K562 (cell line): ENCODE results near the gene TNNT1. TPM values are rescaled to one million over a fixed set of nuclear protein-coding genes. Genes with fewer than 3 reads are reported as not detected.

Experiments
- ARID4B ChIP-seq: sonication (generic); formaldehyde crosslinking; IDR thresholded peaks from 2 replicates; pipeline ENCODE4 v1.8.0; 2022; ENCODE audit warnings: mild to moderate bottlenecking, missing genetic modification reagents
- HEY1 ChIP-seq: fragments of 250-450 bp; sonication (Bioruptor Pico); IDR thresholded peaks from 2 replicates; pipeline ENCODE4 v1.5.0; 2020; ENCODE audit warnings: mild to moderate bottlenecking, moderate library complexity, borderline replicate concordance
- ID3 ChIP-seq, 2 experiments: fragments of 250-450 bp in 1 of 2; fragments of 450-650 bp in 1 of 2; sonication (Bioruptor Pico) in 1 of 2; IDR thresholded peaks; 2 replicates each; pipeline versions ENCODE4 v1.6.1 to v1.8.0; 2016 to 2021; ENCODE audit warnings: mild to moderate bottlenecking in 2 of 2, moderate library complexity in 2 of 2, missing compliant biosample characterization in 1 of 2, missing genetic modification characterization in 1 of 2
- KLF13 ChIP-seq: fragments of 450-650 bp; IDR thresholded peaks from 2 replicates; pipeline ENCODE4 v1.6.1; 2016; ENCODE audit warnings: missing genetic modification characterization, low read depth, mild to moderate bottlenecking, missing compliant biosample characterization, moderate library complexity, borderline replicate concordance
- PHF8 ChIP-seq: fragments of 200-600 bp; sonication (generic); IDR thresholded peaks from 2 replicates; pipeline ENCODE4 v1.6.1; 2012; ENCODE audit warnings: mixed run types, mild to moderate bottlenecking, inconsistent platforms, low read length, moderate library complexity, borderline replicate concordance
- PREB ChIP-seq: sonication (generic); formaldehyde crosslinking; IDR thresholded peaks from 2 replicates; pipeline ENCODE4 v1.8.1; 2023; ENCODE audit warnings: mild to moderate bottlenecking, missing genetic modification reagents
- TRIM24 ChIP-seq, 2 experiments: fragments of 450-650 bp; IDR thresholded peaks; 2 replicates each; pipeline ENCODE4 v1.6.1; 2016
- ZNF318 ChIP-seq, 2 experiments: fragments of 450-650 bp; IDR thresholded peaks; 2 replicates each; pipeline ENCODE4 v1.6.1; 2016; ENCODE audit warnings: mild to moderate bottlenecking in 2 of 2, borderline replicate concordance in 1 of 2, low read depth in 1 of 2, moderate library complexity in 1 of 2
- ZNF695 ChIP-seq: fragments of 450-650 bp; formaldehyde crosslinking; IDR thresholded peaks from 2 replicates; pipeline ENCODE4 v1.4.0; 2020; ENCODE audit warnings: mild to moderate bottlenecking, moderate library complexity
- polyA plus RNA-seq, 8 experiments: library from polyadenylated mRNA; depleted of rRNA in 4 of 8; stranded (reverse) in 5 of 8; unstranded in 3 of 8; fragments of >200 nt; fragmentation: Nextera tagmentation in 2 of 8; fragmentation: Illumina TruSeq in 1 of 8; extraction: Ambion mirVana in 2 of 8; extraction: Trizol in 1 of 8; gene quantifications; 2 replicates each; pipeline versions ENCODE4 v1.2.1 to v1.2.3, GENCODE V29; 2011 to 2014; ENCODE audit warnings: inconsistent platforms in 1 of 8, missing spikeins in 1 of 8
- total RNA-seq, 7 experiments: library from RNA; depleted of rRNA in 6 of 7; stranded (reverse); fragments of >200 nt in 6 of 7; fragmentation: Illumina TruSeq in 2 of 7; extraction: Trizol in 2 of 7; gene quantifications; 2 replicates each; pipeline versions ENCODE4 v1.2.1 to v1.2.3, GENCODE V29; 2011 to 2021; ENCODE audit warnings: low replicate concordance in 1 of 7

TNNT1 gene
- total and polyA plus RNA-seq, 9 of the 15 experiments (the other 6 are each of a cell fraction or from before 2014, with no cell fraction given), result 31.8 to 390 (median 227) TPM

- TF ChIP-seq PREB (CRISPR knock-in tag) (no peak), ZNF695 (no peak), PHF8 (peak; percentile 61; the same call in 1 of the 2 replicates), KLF13 (tag) (no peak; the same call in 1 of the 2 replicates), ZNF318 (IDR thresholded peaks at IDR 0.05; ENCODE audit: borderline replicate concordance in 1 of 2, low read depth in 1 of 2) (no peak), ID3 (CRISPR knock-in tag; IDR thresholded peaks at IDR 0.05) (no peak), ID3 (tag; IDR thresholded peaks at IDR 0.05) (no peak), TRIM24 (IDR thresholded peaks at IDR 0.05) (0 out of 4 replicates have a peak, but pooled peaks of 1 of the 2 experiments have one; percentile 12), HEY1 (CRISPR knock-in tag) (no peak), ARID4B (CRISPR knock-in tag) (0 out of 2 replicates have a peak, but pooled peaks have one; percentile 31)
These were observed 2.2 kb downstream of the TNNT1 start (continued) for GRCh38 chr19:55146705-55147273.
